Prostate gland (tissue), 2 donors: ENCODE data around the gene IGF1. TPM values are rescaled to one million over a fixed set of nuclear protein-coding genes. Genes with fewer than 3 reads are reported as not detected.

Experiments
- DNase-seq: peaks from one replicate; pipeline ENCODE4 v3.0.0-alpha.2; 2019; ENCODE audit warnings: low spot score
- H3K27ac ChIP-seq, 2 donors: fragments of 200-600 bp; sonication (generic); 2 replicates each; pipeline ENCODE4 v1.5.1; 2017 to 2019
- H3K27me3 ChIP-seq: fragments of 200-600 bp; sonication (generic); replicated peaks from 2 replicates; pipeline ENCODE4 v1.5.1; 2019; ENCODE audit not compliant: insufficient read depth
- H3K36me3 ChIP-seq, 2 donors: fragments of 200-600 bp; sonication (generic); 1 replicate in 1 of 2; 2 replicates in 1 of 2; pipeline versions ENCODE4 v1.5.1 to v1.8.1; 2017 to 2019
- H3K4me1 ChIP-seq: fragments of 200-600 bp; sonication (generic); replicated peaks from 2 replicates; pipeline ENCODE4 v1.5.1; 2019
- H3K4me3 ChIP-seq, 2 donors: fragments of 200-600 bp; sonication (generic); 2 replicates each; pipeline ENCODE4 v1.5.1; 2017 to 2019
- H3K9me3 ChIP-seq: fragments of 200-600 bp; sonication (generic); 2 replicates; pipeline ENCODE4 v1.5.1; 2017
- POLR2A ChIP-seq: fragments of 450-650 bp; IDR thresholded peaks from one replicate; pipeline ENCODE4 v1.6.1; 2016; ENCODE audit warnings: antibody characterized with exemption, mild to moderate bottlenecking
- POLR2AphosphoS5 ChIP-seq: sonication (generic); formaldehyde crosslinking; IDR thresholded peaks from one replicate; pipeline ENCODE4 v1.6.1; 2017; ENCODE audit warnings: antibody characterized with exemption
- WGBS: methylation state at CpG from one replicate; pipeline ENCODE4 v1.1.5; 2018; 5-methylcytosine and 5-hydroxymethylcytosine counted together
- intact Hi-C: fragments of 100-400 bp; cut with DNase I; formaldehyde crosslinking; loops from one replicate; pipeline ENCODE4 v1.14.2; 2022
- total RNA-seq, 2 donors: library from RNA; depleted of rRNA; stranded (reverse); fragments of >200 nt; gene quantifications; one replicate each; pipeline ENCODE4 v1.1.0, GENCODE V29; 2016
- TF ChIP-seq, protein P1 (sequence below), 4 experiments: fragments of 200-600 bp in 2 of 4; fragments of 450-650 bp in 2 of 4; sonication (generic) in 2 of 4; IDR thresholded peaks; 1 replicate in 3 of 4; 2 replicates in 1 of 4; pipeline ENCODE4 v1.5.1; 2016 to 2019; ENCODE audit warnings: antibody characterized with exemption in 4 of 4, mild to moderate bottlenecking in 2 of 4, moderate library complexity in 2 of 4

Gene IGF1
- total RNA-seq, 2 donors from 2014 or later = 6.9 to 35.6 TPM

- WGBS = 47% methylated on average over 3 of the region's 3 CpGs
- TF ChIP-seq, protein P1, sequence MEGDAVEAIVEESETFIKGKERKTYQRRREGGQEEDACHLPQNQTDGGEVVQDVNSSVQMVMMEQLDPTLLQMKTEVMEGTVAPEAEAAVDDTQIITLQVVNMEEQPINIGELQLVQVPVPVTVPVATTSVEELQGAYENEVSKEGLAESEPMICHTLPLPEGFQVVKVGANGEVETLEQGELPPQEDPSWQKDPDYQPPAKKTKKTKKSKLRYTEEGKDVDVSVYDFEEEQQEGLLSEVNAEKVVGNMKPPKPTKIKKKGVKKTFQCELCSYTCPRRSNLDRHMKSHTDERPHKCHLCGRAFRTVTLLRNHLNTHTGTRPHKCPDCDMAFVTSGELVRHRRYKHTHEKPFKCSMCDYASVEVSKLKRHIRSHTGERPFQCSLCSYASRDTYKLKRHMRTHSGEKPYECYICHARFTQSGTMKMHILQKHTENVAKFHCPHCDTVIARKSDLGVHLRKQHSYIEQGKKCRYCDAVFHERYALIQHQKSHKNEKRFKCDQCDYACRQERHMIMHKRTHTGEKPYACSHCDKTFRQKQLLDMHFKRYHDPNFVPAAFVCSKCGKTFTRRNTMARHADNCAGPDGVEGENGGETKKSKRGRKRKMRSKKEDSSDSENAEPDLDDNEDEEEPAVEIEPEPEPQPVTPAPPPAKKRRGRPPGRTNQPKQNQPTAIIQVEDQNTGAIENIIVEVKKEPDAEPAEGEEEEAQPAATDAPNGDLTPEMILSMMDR (IDR thresholded peaks at IDR 0.05) = no peak
- TF ChIP-seq POLR2AphosphoS5 = no peak
- TF ChIP-seq POLR2A = no peak
- intact Hi-C loops = no loop called here
- no peak overlapping the region for H3K4me3 ChIP-seq
- H3K4me1 ChIP-seq = no peaks in the 10 kb centered on the region
- no peaks in the 10 kb centered on the region for H3K36me3 ChIP-seq
- no peaks in the 10 kb centered on the region for H3K27me3 ChIP-seq
- H3K27ac ChIP-seq = no peak overlapping the region
- DNase-seq = no peak
- no peaks in the 10 kb centered on the region for H3K9me3 ChIP-seq
Observed at GRCh38 chr12:102372087-102372486, 108.3 kb downstream of the IGF1 start.

GRCh38 chr12:102371165-102371564 lies 109.2 kb downstream of the IGF1 start:
- Histone ChIP-seq H3K9me3 (no peaks in the 10 kb centered on the region), H3K4me3 (no peak overlapping the region), H3K36me3 (no peaks in the 10 kb centered on the region), H3K27ac (no peak overlapping the region), H3K4me1 (no peaks in the 10 kb centered on the region), H3K27me3 (no peaks in the 10 kb centered on the region)
- DNase-seq = no peak
- TF ChIP-seq, protein P1 (IDR thresholded peaks at IDR 0.05) = no peak
- WGBS = 59% methylated on average over 2 of the region's 2 CpGs
- intact Hi-C loops = no loop called here

- no peaks in the 10 kb centered on the region for H3K27me3 ChIP-seq
- no peaks in the 10 kb centered on the region for H3K9me3 ChIP-seq
- H3K4me1 ChIP-seq = no peaks in the 10 kb centered on the region
- no peak overlapping the region for H3K4me3 ChIP-seq
- DNase-seq = no peak
- WGBS = 69% methylated on average over 2 of the region's 2 CpGs
- no peak overlapping the region for H3K27ac ChIP-seq
- TF ChIP-seq POLR2AphosphoS5 (no peak), POLR2A (no peak)
- TF ChIP-seq, protein P1 (IDR thresholded peaks at IDR 0.05) = no peak
- no peaks in the 10 kb centered on the region for H3K36me3 ChIP-seq
- intact Hi-C loops = no loop called here
Observed at GRCh38 chr12:102369876-102370275, 110.5 kb downstream of the IGF1 start.

DNA sequence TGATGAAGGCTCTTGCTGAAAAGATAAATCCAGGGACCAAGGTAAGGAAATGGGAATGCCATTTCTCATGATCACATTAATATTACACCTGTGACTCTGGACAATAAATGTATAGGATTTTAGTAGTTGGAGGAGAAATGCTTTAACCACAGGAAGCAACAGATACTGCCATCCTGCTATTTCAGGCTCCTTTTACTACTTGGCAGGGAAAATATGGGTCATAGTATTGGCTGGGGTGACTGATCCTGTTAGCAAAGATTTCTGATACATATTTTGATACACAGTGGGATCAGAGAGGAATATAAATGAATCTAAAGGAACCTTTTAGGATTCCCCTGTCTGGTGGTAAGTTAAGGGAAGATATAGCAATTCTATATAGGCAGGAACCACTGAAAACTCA lies 115.0 kb downstream of the IGF1 start:
- Histone ChIP-seq H3K27ac (no peak overlapping the region), H3K36me3 (no peaks in the 10 kb centered on the region), H3K9me3 (no peaks in the 10 kb centered on the region), H3K4me1 (no peaks in the 10 kb centered on the region), H3K27me3 (no peaks in the 10 kb centered on the region), H3K4me3 (no peak overlapping the region)
- TF ChIP-seq, protein P1 (IDR thresholded peaks at IDR 0.05) = no peak
- TF ChIP-seq POLR2A = no peak
- TF ChIP-seq POLR2AphosphoS5 = no peak
- DNase-seq = no peak
- intact Hi-C loops = no loop called here

GRCh38 chr12:102364709-102365108 lies 115.7 kb downstream of the IGF1 start:
- WGBS = 76% methylated on average over 1 of the region's 1 CpG
- TF ChIP-seq POLR2AphosphoS5 = no peak
- TF ChIP-seq, protein P1 (IDR thresholded peaks at IDR 0.05) = no peak
- no peak for TF ChIP-seq POLR2A
- DNase-seq = no peak
- Histone ChIP-seq H3K27ac (no peak overlapping the region), H3K4me3 (no peak overlapping the region), H3K4me1 (no peaks in the 10 kb centered on the region), H3K27me3 (no peaks in the 10 kb centered on the region), H3K36me3 (no peaks in the 10 kb centered on the region), H3K9me3 (no peaks in the 10 kb centered on the region)
- intact Hi-C loops = no loop called here
